Endothelial cell of umbilical vein (primary cell): ENCODE results near the gene PPP1R10. TPM values are rescaled to one million over a fixed set of nuclear protein-coding genes. Genes with fewer than 3 reads are reported as not detected.

Experiments
- BruUV-seq: library from RNA; stranded (reverse); fragments of 400-500 nt; replicated peaks from 2 replicates; lab custom pipeline; 2021; lab: Mats Ljungman, UMichigan
- CTCF ChIA-PET: fragments of 300-600, 350-600 bp; sonication (Branson Sonifier 250); formaldehyde crosslinking; loops from one replicate; lab custom pipeline; 2021; ENCODE audit warnings: antibody characterized with exemption, inconsistent platforms; lab: Charles Lee
- POLR2A ChIA-PET: fragments of 300-600, 350-600 bp; sonication (Branson Sonifier 250); formaldehyde crosslinking; loops from one replicate; lab custom pipeline; 2021; ENCODE audit warnings: antibody characterized with exemption, inconsistent platforms; lab: Charles Lee
- DNase-seq: peaks from one replicate; pipeline ENCODE4 v3.0.0-alpha.2; 2011; ENCODE audit warnings: low read depth, low spot score
- FAIRE-seq: peaks from 2 replicates; lab custom pipeline; 2011; peaks lifted over from hg19 to GRCh38; lab: Jason Lieb, UNC
- H2AFZ ChIP-seq: 2 replicates; pipeline ENCODE4 v1.6.0; 2012; ENCODE audit warnings: low read depth, low read length, control low read depth, inconsistent platforms
- H3K27ac ChIP-seq: 2 replicates; pipeline ENCODE4 v1.5.1; 2011; ENCODE audit warnings: low read depth, mild to moderate bottlenecking, control low read depth, low read length, moderate library complexity; ENCODE audit not compliant: insufficient read depth
- H3K27me3 ChIP-seq, 2 experiments: 2 replicates each; pipeline versions ENCODE4 v1.6.0 to v1.6.1; 2011; ENCODE audit warnings: low read length in 2 of 2, mixed read lengths in 1 of 2; ENCODE audit not compliant: control insufficient read depth in 2 of 2, insufficient read depth in 2 of 2
- H3K36me3 ChIP-seq, 2 experiments: 2 replicates in 1 of 2; 3 replicates in 1 of 2; pipeline ENCODE4 v1.5.1; 2011; ENCODE audit warnings: low read length in 2 of 2, mild to moderate bottlenecking in 1 of 2, moderate library complexity in 1 of 2; ENCODE audit not compliant: control insufficient read depth in 2 of 2, insufficient read depth in 2 of 2; ENCODE audit errors: extremely low read depth in 1 of 2
- H3K4me1 ChIP-seq: 3 replicates; pipeline ENCODE4 v1.5.1; 2011; ENCODE audit warnings: mild to moderate bottlenecking, low read length; ENCODE audit not compliant: control insufficient read depth, insufficient read depth; ENCODE audit errors: extremely low read depth
- H3K4me2 ChIP-seq: 2 replicates; pipeline ENCODE4 v1.6.1; 2011; ENCODE audit warnings: low read length, control low read depth, mixed read lengths; ENCODE audit not compliant: insufficient read depth
- H3K4me3 ChIP-seq, 3 experiments: fragments of 200-600 bp in 1 of 3; sonication (generic), shearing (Covaris generic) in 1 of 3; replicated peaks in 1 of 3; 2 replicates each; pipeline ENCODE4 v1.5.1; 2011 to 2016; ENCODE audit warnings: control low read depth in 3 of 3, low read length in 3 of 3, mild to moderate bottlenecking in 2 of 3, inconsistent platforms in 1 of 3, low read depth in 1 of 3, moderate library complexity in 1 of 3; ENCODE audit not compliant: insufficient read depth in 1 of 3
- H3K79me2 ChIP-seq: 2 replicates; pipeline ENCODE4 v1.6.0; 2012; ENCODE audit warnings: low read length, inconsistent platforms; ENCODE audit not compliant: control insufficient read depth, insufficient read depth
- H3K9ac ChIP-seq: replicated peaks from 2 replicates; pipeline ENCODE3; 2011; ENCODE audit warnings: low read length, control low read depth; ENCODE audit not compliant: insufficient read depth; ENCODE audit errors: extremely low read depth
- H3K9me1 ChIP-seq: replicated peaks from 3 replicates; pipeline ENCODE4 v1.6.0; 2011; ENCODE audit warnings: mild to moderate bottlenecking, low read length; ENCODE audit not compliant: control insufficient read depth, insufficient read depth; ENCODE audit errors: extremely low read depth
- H3K9me3 ChIP-seq: replicated peaks from 2 replicates; pipeline ENCODE4 v1.5.1; 2012; ENCODE audit warnings: low read length, inconsistent platforms; ENCODE audit not compliant: control insufficient read depth, insufficient read depth
- H4K20me1 ChIP-seq: replicated peaks from 2 replicates; pipeline ENCODE3; 2011; ENCODE audit warnings: mild to moderate bottlenecking, low read length; ENCODE audit not compliant: control insufficient read depth, insufficient read depth; ENCODE audit errors: extremely low read depth
- CTCF ChIP-seq, 2 donors: IDR thresholded peaks; 1 replicate in 1 of 2; 2 replicates in 1 of 2; pipeline ENCODE4 v1.5.1; 2011; ENCODE audit warnings: low read length in 2 of 2, mild to moderate bottlenecking in 2 of 2, moderate library complexity in 2 of 2, control low read depth in 1 of 2, inconsistent platforms in 1 of 2, low read depth in 1 of 2; ENCODE audit not compliant: insufficient read depth in 1 of 2; ENCODE audit errors: extremely low read depth in 1 of 2
- EZH2 ChIP-seq: IDR thresholded peaks from 2 replicates; pipeline ENCODE4 v1.6.1; 2012; ENCODE audit warnings: borderline replicate concordance, low read depth, mild to moderate bottlenecking, moderate library complexity, low read length, inconsistent platforms; ENCODE audit not compliant: severe bottlenecking
- FOS ChIP-seq: IDR thresholded peaks from 2 replicates; pipeline ENCODE4 v1.6.1; 2011; ENCODE audit warnings: mild to moderate bottlenecking, low read length, moderate library complexity, borderline replicate concordance; ENCODE audit not compliant: insufficient read depth
- GATA2 ChIP-seq: IDR thresholded peaks from 2 replicates; pipeline ENCODE4 v1.7.0; 2011; ENCODE audit warnings: low read depth, mild to moderate bottlenecking, moderate library complexity, mixed read lengths, low read length; ENCODE audit not compliant: insufficient read length, insufficient read depth
- JUN ChIP-seq: IDR thresholded peaks from 2 replicates; pipeline ENCODE4 v1.6.1; 2011; ENCODE audit warnings: borderline replicate concordance, low read depth; ENCODE audit not compliant: insufficient read length, insufficient read depth
- MAX ChIP-seq: IDR thresholded peaks from 2 replicates; pipeline ENCODE4 v1.6.1; 2011; ENCODE audit not compliant: insufficient read depth, insufficient read length
- MYC ChIP-seq: IDR thresholded peaks from one replicate; pipeline ENCODE4 v1.6.1; 2011; ENCODE audit warnings: mild to moderate bottlenecking, low read depth, low read length
- POLR2A ChIP-seq: IDR thresholded peaks from 2 replicates; pipeline ENCODE4 v1.6.1; 2012; ENCODE audit warnings: low read depth, mild to moderate bottlenecking, control low read depth, low read length
- POLR2AphosphoS5 ChIP-seq: IDR thresholded peaks from 2 replicates; pipeline ENCODE4 v1.6.1; 2012; ENCODE audit warnings: low read depth, mild to moderate bottlenecking, control low read depth, low read length, moderate library complexity; ENCODE audit not compliant: insufficient read depth
- dilution Hi-C: fragments of 300-500 bp; cut with MboI; formaldehyde crosslinking; loops from one replicate; pipeline ENCODE4 v1.15.0; 2019; ENCODE audit warnings: low sequenced_read_pairs; ENCODE audit not compliant: extremely low pct_ligation_motif_present
- intact Hi-C: fragments of 100-400 bp; cut with micrococcal nuclease; formaldehyde crosslinking; loops from one replicate; pipeline ENCODE4 v1.10.0; 2022
- polyA plus RNA-seq, 4 experiments: library from polyadenylated mRNA; depleted of rRNA in 3 of 4; stranded (reverse) in 3 of 4; unstranded in 1 of 4; fragments of >200 nt; gene quantifications; 2 replicates each; pipeline versions ENCODE4 v1.2.1 to v1.2.3, GENCODE V29; 2011 to 2012; ENCODE audit warnings: missing spikeins in 1 of 4
- total RNA-seq: library from RNA; stranded (reverse); gene quantifications from 2 replicates; pipeline ENCODE4 v1.2.3, GENCODE V29; 2021

PPP1R10 gene
- total and polyA plus RNA-seq, 2 donors (not counting 3 experiments of a cell fraction or from before 2014, with no cell fraction given): 19.2 to 88.3 TPM

GRCh38 chr6:30573113-30573512 lies 43.9 kb downstream of the PPP1R10 start:
- Histone ChIP-seq H3K27ac (no peak overlapping the region), H2AFZ (no peak overlapping the region), H3K9ac (no peak overlapping the region), H3K4me3 (no peak overlapping the region), H3K36me3 (peaks cover 2 to 11% of the 10 kb centered on the region in 2 experiments), H3K9me3 (no peaks in the 10 kb centered on the region), H3K79me2 (peaks cover 45% of the 10 kb centered on the region), H3K9me1 (no peaks in the 10 kb centered on the region), H3K4me2 (peak overlapping the region; percentile 17), H3K4me1 (peaks cover 18% of the 10 kb centered on the region), H4K20me1 (no peaks in the 10 kb centered on the region), H3K27me3 (no peaks in the 10 kb centered on the region)
- dilution Hi-C loops: no loop called here
- DNase-seq: no peak
- ChIA-PET CTCF (interaction anchor here (1.0 to 1.2 kb wide), 3 partner anchors 12 to 91 kb away, joined by 3 to 4 read pairs (median 3); no protein-coding TSS in a partner anchor), POLR2A (no interaction called here)
- FAIRE-seq: no peak
- BruUV-seq: no TSS peak
- intact Hi-C loops: no loop called here
- TF ChIP-seq EZH2 (no peak), MYC (no peak), GATA2 (no peak), MAX (no peak), CTCF (IDR thresholded peaks at IDR 0.05; ENCODE audit: extremely low read depth in 1 of 2, insufficient read depth in 1 of 2, low read depth in 1 of 2, low read length in 2 of 2) (no peak), JUN (no peak), POLR2A (no peak), FOS (no peak), POLR2AphosphoS5 (no peak)
